ENCODE results near the gene KCTD14. TPM values are rescaled to one million over a fixed set of nuclear protein-coding genes. Genes with fewer than 3 reads are reported as not detected.

The KCTD14 gene
- total and polyA plus RNA-seq, 9 of the 15 experiments (the other 6 are each of a cell fraction or from before 2014, with no cell fraction given): 0.04 to 0.30 (median 0.11) TPM; not detected in 2

- POLR2A ChIA-PET: interaction anchor here (0.6 to 1.5 kb wide), 2 partner anchors 16 to 35 kb away, joined by 3 read pairs; no protein-coding TSS in a partner anchor
- TF ChIP-seq BACH1 (tag; IDR thresholded peaks at IDR 0.05) (no peak), ARID4B (CRISPR knock-in tag; IDR thresholded peaks at IDR 0.05) (no peak), BRF1 (IDR thresholded peaks at IDR 0.05; ENCODE audit: borderline replicate concordance, extremely low read depth, insufficient read length) (no peak), ZNF764 (CRISPR knock-in tag; IDR thresholded peaks at IDR 0.05; ENCODE audit: low read depth) (no peak), ZNF232 (CRISPR knock-in tag; IDR thresholded peaks at IDR 0.05) (no peak), CXXC5 (CRISPR knock-in tag; IDR thresholded peaks at IDR 0.05) (no peak), HMGN3 (IDR thresholded peaks at IDR 0.05; ENCODE audit: borderline replicate concordance, extremely low read depth, insufficient read length, low read depth, low read length) (no peak), ZNF512 (tag; IDR thresholded peaks at IDR 0.05) (no peak), ZNF79 (CRISPR knock-in tag; IDR thresholded peaks at IDR 0.05; ENCODE audit: low read depth) (no peak), XRCC5 (IDR thresholded peaks at IDR 0.05; ENCODE audit: low read depth, low read length) (no peak)
- no peaks in the 10 kb centered on the region for H3K79me2 ChIP-seq (ENCODE audit: control insufficient read depth, insufficient read depth, low read length)
- in situ Hi-C loops (cut with MboI): no loop called here
- no peak overlapping the region for H3K27ac ChIP-seq (ENCODE audit: extremely low read depth, low read depth, low read length)
- no peak overlapping the region for H3K4me2 ChIP-seq (ENCODE audit: insufficient read depth, low read length)
- no peaks in the 10 kb centered on the region; a peak in 1 of 5 replicates for H3K27me3 ChIP-seq (ENCODE audit: control insufficient read depth in 2 of 2, insufficient read depth in 2 of 2, low read length in 2 of 2)
- peak overlapping the region; percentile 54; the same call in 1 of the 2 replicates for H2AFZ ChIP-seq (ENCODE audit: low read depth, low read length)
- no peak for FAIRE-seq
- peak overlapping the region in 1 of 2 experiments; percentile 65; a peak in 1 of 4 replicates for H3K9ac ChIP-seq (ENCODE audit: insufficient read depth in 1 of 2, low read depth in 2 of 2, low read length in 2 of 2)
- H3K4me3 ChIP-seq: no peak overlapping the region
- no peaks in the 10 kb centered on the region for H3K9me1 ChIP-seq (ENCODE audit: control insufficient read depth, insufficient read depth, low read length)
- DNase-seq (ENCODE audit: extremely low read depth in 1 of 4, low spot score in 3 of 4): no peak
- peaks cover 25 to 28% of the 10 kb centered on the region in 2 experiments for H3K4me1 ChIP-seq (replicated peaks in 1 of 2; ENCODE audit: control insufficient read depth in 2 of 2, insufficient read depth in 2 of 2, low read length in 2 of 2)
- no peaks in the 10 kb centered on the region for H3K36me3 ChIP-seq (ENCODE audit: control insufficient read depth, insufficient read depth, low read length)
- CTCF ChIA-PET (ENCODE audit: low intra/inter-chr PET ratio): no interaction called here
- H4K20me1 ChIP-seq (replicated peaks; ENCODE audit: control insufficient read depth, insufficient read depth, low read length): no peaks in the 10 kb centered on the region
- intact Hi-C loops (cut with micrococcal nuclease): no loop called here
- 60% methylated on average over 9 of the region's 9 CpGs for WGBS (ENCODE audit: insufficient coverage, low coverage, missing lambda C conversion rate)
- H3K9me3 ChIP-seq (replicated peaks; ENCODE audit: control insufficient read depth, insufficient read depth, low read depth, low read length): no peaks in the 10 kb centered on the region
- no peak for ATAC-seq
- no TSS peak for BruUV-seq (replicated peaks)
Observed at GRCh38 chr11:78037825-78038620, 14.9 kb upstream of the KCTD14 start.
